Panc1 (cell line): Measurements from ENCODE around the gene LRRK1. TPM values are rescaled to one million over a fixed set of nuclear protein-coding genes. Genes with fewer than 3 reads are reported as not detected.

ENCODE experiments used
- ATAC-seq: fragments of 200-7000 bp; cut with Tn5 transposase; 2 replicates; pipeline ENCODE4 v1.9.1; 2020; ENCODE audit warnings: mild to moderate bottlenecking, moderate library complexity
- BruUV-seq: library from RNA; stranded (reverse); fragments of 400-500 nt; replicated peaks from 2 replicates; lab custom pipeline; 2021; lab: Mats Ljungman, UMichigan
- CTCF ChIA-PET: fragments of 300-600 bp; sonication (Branson Sonifier 250); formaldehyde crosslinking; loops from one replicate; lab custom pipeline; 2022; ENCODE audit warnings: antibody characterized with exemption; lab: Charles Lee
- POLR2A ChIA-PET: fragments of 300-600 bp; sonication (Branson Sonifier 250); formaldehyde crosslinking; loops from one replicate; lab custom pipeline; 2022; ENCODE audit warnings: antibody characterized with exemption; lab: Charles Lee
- DNase-seq: peaks from one replicate; pipeline ENCODE4 v3.0.0-alpha.2; 2010; ENCODE audit warnings: low read depth, low spot score
- H3K27ac ChIP-seq: 2 replicates; pipeline ENCODE4 v1.5.1; 2011; ENCODE audit warnings: mild to moderate bottlenecking, low read length, inconsistent platforms
- H3K27me3 ChIP-seq: fragments of 200-500 bp; sonication (Bioruptor generic); 2 replicates; pipeline ENCODE4 v1.6.0; 2014; ENCODE audit warnings: low read length, inconsistent platforms; ENCODE audit not compliant: control insufficient read depth, insufficient read depth
- H3K36me3 ChIP-seq: fragments of 200-500 bp; sonication (Bioruptor generic); 2 replicates; pipeline ENCODE4 v1.5.1; 2014; ENCODE audit warnings: inconsistent platforms, mild to moderate bottlenecking, low read length, moderate library complexity; ENCODE audit not compliant: control insufficient read depth, insufficient read depth
- H3K4me1 ChIP-seq: 2 replicates; pipeline ENCODE4 v1.5.1; 2011; ENCODE audit warnings: inconsistent platforms, mild to moderate bottlenecking, low read length, moderate library complexity; ENCODE audit not compliant: control insufficient read depth, insufficient read depth
- H3K4me3 ChIP-seq, 2 experiments: 2 replicates each; pipeline ENCODE4 v1.5.1; 2011 to 2012; ENCODE audit warnings: low read depth in 2 of 2, low read length in 2 of 2, mild to moderate bottlenecking in 2 of 2, inconsistent platforms in 1 of 2, moderate library complexity in 1 of 2
- H3K9me3 ChIP-seq: fragments of 200-500 bp; sonication (Bioruptor generic); 2 replicates; pipeline ENCODE4 v1.5.1; 2014; ENCODE audit warnings: low read depth, mild to moderate bottlenecking, inconsistent platforms, low read length, moderate library complexity; ENCODE audit not compliant: control insufficient read depth, insufficient read depth
- POLR2AphosphoS5 ChIP-seq: IDR thresholded peaks from 2 replicates; pipeline ENCODE4 v1.6.1; 2012; ENCODE audit warnings: mild to moderate bottlenecking, low read depth, low read length, moderate library complexity
- REST ChIP-seq, 2 experiments: IDR thresholded peaks; 2 replicates each; pipeline ENCODE4 v1.6.1; 2011 to 2012; ENCODE audit warnings: low read depth in 2 of 2, control low read depth in 1 of 2, low read length in 1 of 2, mild to moderate bottlenecking in 1 of 2, moderate library complexity in 1 of 2; ENCODE audit not compliant: insufficient read depth in 1 of 2
- SIN3A ChIP-seq: IDR thresholded peaks from 2 replicates; pipeline ENCODE4 v1.6.1; 2012; ENCODE audit warnings: low read depth, mild to moderate bottlenecking, low read length, moderate library complexity, borderline replicate concordance; ENCODE audit not compliant: insufficient read depth
- TCF7L2 ChIP-seq: IDR thresholded peaks from 2 replicates; pipeline ENCODE4 v1.6.1; 2011; ENCODE audit warnings: mild to moderate bottlenecking, low read depth, low read length, inconsistent platforms
- in situ Hi-C: cut with HindIII; loops from 2 replicates; pipeline ENCODE4 v1.10.0; 2016; ENCODE audit warnings: low sequenced_read_pairs, low pct_unique_long_range_greater_than_20kb
- intact Hi-C: fragments of 100-400 bp; cut with micrococcal nuclease; formaldehyde crosslinking; loops from one replicate; pipeline ENCODE4 v1.10.0; 2022; ENCODE audit not compliant: unreplicated experiment
- total RNA-seq: library from RNA; stranded (reverse); gene quantifications from one replicate; pipeline ENCODE4 v1.2.1, GENCODE V29; 2021; ENCODE audit not compliant: unreplicated experiment
- TF ChIP-seq, protein P1 (sequence below): fragments of 450-650 bp; IDR thresholded peaks from 2 replicates; pipeline ENCODE4 v1.5.1; 2017; ENCODE audit warnings: mild to moderate bottlenecking

LRRK1 gene
- total RNA-seq, 1 experiment from 2014 or later = 88.0 TPM

- ChIA-PET CTCF (interaction anchor here (0.6 to 0.7 kb wide), 2 partner anchors 17 to 21 kb away, joined by 3 to 7 read pairs; no protein-coding TSS in a partner anchor), POLR2A (interaction anchor here (0.5 to 0.7 kb wide), 2 partner anchors 165 to 482 kb away, joined by 4 to 5 read pairs; no protein-coding TSS in a partner anchor)
- Histone ChIP-seq H3K9me3 (no peaks in the 10 kb centered on the region), H3K36me3 (no peaks in the 10 kb centered on the region), H3K4me3 (no peak overlapping the region), H3K27ac (no peak overlapping the region), H3K27me3 (no peaks in the 10 kb centered on the region), H3K4me1 (peaks cover 11% of the 10 kb centered on the region)
- ATAC-seq (no peak), DNase-seq (no peak)
- in situ Hi-C loops (no loop called here), intact Hi-C loops (no loop called here)
- BruUV-seq = no TSS peak
- no peak for TF ChIP-seq SIN3A
Measured at GRCh38 chr15:101108791-101109190, 189.6 kb downstream of the LRRK1 start.

- Histone ChIP-seq H3K4me1 (peaks cover 9% of the 10 kb centered on the region), H3K27ac (no peak overlapping the region), H3K9me3 (no peaks in the 10 kb centered on the region), H3K4me3 (no peak overlapping the region), H3K36me3 (no peaks in the 10 kb centered on the region), H3K27me3 (no peaks in the 10 kb centered on the region)
- DNase-seq (no peak), ATAC-seq (no peak)
- in situ Hi-C loops = no loop called here
- ChIA-PET CTCF (no interaction called here), POLR2A (no interaction called here)
- BruUV-seq = no TSS peak
- TF ChIP-seq POLR2AphosphoS5 (no peak), REST (IDR thresholded peaks at IDR 0.05; ENCODE audit: insufficient read depth in 1 of 2, low read depth in 2 of 2, low read length in 1 of 2) (no peak), TCF7L2 (no peak), SIN3A (no peak)
- TF ChIP-seq, protein P1, sequence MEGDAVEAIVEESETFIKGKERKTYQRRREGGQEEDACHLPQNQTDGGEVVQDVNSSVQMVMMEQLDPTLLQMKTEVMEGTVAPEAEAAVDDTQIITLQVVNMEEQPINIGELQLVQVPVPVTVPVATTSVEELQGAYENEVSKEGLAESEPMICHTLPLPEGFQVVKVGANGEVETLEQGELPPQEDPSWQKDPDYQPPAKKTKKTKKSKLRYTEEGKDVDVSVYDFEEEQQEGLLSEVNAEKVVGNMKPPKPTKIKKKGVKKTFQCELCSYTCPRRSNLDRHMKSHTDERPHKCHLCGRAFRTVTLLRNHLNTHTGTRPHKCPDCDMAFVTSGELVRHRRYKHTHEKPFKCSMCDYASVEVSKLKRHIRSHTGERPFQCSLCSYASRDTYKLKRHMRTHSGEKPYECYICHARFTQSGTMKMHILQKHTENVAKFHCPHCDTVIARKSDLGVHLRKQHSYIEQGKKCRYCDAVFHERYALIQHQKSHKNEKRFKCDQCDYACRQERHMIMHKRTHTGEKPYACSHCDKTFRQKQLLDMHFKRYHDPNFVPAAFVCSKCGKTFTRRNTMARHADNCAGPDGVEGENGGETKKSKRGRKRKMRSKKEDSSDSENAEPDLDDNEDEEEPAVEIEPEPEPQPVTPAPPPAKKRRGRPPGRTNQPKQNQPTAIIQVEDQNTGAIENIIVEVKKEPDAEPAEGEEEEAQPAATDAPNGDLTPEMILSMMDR = no peak
- intact Hi-C loops = no loop called here
Measured at GRCh38 chr15:101110681-101111569, 191.8 kb downstream of the LRRK1 start.
